Adipose tissue (tissue), 3 donors: ENCODE results near the gene ATG4B. TPM values are rescaled to one million over a fixed set of nuclear protein-coding genes. Genes with fewer than 3 reads are reported as not detected.
"Not testable (repeated sequence)": the region's sequence is repeated elsewhere in the genome, so short reads cannot be mapped to it uniquely, and the experiment has no call there.

Experiments
- H3K27ac ChIP-seq: one replicate; pipeline ENCODE4 v1.5.1; 2013; ENCODE audit warnings: low read depth, low read length
- WGBS, 3 donors: extraction: QIAGEN DNeasy Blood & Tissue Kit; methylation state at CpG; one replicate each; pipeline ENCODE4 v1.1.7; 2013; 5-methylcytosine and 5-hydroxymethylcytosine counted together
- polyA plus RNA-seq, 3 donors: library from polyadenylated mRNA; stranded (reverse); fragments of 200-250 nt; gene quantifications; one replicate each; pipeline ENCODE4 v1.2.3, GENCODE V29; 2013
- donor health status: healthy with polysubstance abuse.
- donor health status: Bipolar disorder and iron deficiency.
- donor health status: healthy.

The ATG4B gene
- polyA plus RNA-seq: 10 to 100 TPM; 29.5 to 48.2 (median 43.3) TPM

- H3K27ac ChIP-seq: peak within 1 kb of the TSS; percentile 89
- 0% methylated on average over 65 to 123 of the region's 123 CpGs for WGBS, 3 donors
These were observed at the start of gene ATG4B, which contains the start of gene THAP4 for GRCh38 chr2:241637018-241637794. ATG4B (plus strand) TSS chr2:241637693; CDS start chr2:241637715, 22 bp downstream. THAP4 (minus strand) TSS chr2:241637158; CDS start chr2:241637017, 141 bp downstream.

- H3K27ac ChIP-seq: not testable (repeated sequence)
- WGBS, 3 donors: 82 to 91% (median 85%) methylated on average over 17 of the region's 17 CpGs
These were observed 47.6 kb upstream of the ATG4B start for GRCh38 chr2:241589863-241590262.

DNA sequence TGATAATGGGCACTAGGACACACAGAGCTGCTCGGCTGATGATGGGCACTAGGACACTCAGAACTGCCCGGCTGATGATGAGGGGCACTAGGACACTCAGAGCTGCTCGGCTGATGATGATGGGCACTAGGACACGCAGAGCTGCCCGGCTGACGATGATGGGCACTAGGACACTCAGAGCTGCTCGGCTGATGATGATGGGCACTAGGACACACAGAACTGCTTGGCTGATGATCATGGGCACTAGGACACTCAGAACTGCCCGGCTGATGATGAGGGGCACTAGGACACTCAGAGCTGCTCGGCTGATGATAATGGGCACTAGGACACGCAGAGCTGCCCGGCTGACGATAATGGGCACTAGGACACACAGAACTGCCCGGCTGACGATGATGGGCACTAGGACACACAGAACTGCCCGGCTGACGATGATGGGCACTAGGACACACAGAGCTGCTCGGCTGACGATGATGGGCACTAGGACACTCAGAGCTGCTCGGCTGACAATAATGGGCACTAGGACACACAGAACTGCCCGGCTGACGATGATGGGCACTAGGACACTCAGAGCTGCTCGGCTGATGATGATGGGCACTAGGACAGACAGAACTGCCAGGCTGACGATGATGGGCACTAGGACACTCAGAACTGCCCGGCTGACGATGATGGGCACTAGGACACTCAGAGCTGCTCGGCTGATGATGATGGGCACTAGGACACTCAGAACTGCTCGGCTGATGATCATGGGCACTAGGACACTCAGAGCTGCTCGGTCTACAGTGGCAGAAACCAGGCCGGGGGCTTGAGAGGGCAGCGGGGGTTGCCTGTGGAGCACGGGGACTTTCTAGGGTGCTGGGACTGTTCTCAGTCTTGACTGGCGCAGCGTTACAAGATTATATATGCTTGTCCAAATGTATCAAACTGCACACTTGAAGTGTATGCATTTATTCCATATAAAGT is 46.7 kb upstream of the ATG4B start:
- WGBS, 3 donors: 89% methylated on average over 33 of the region's 33 CpGs
- H3K27ac ChIP-seq: not testable (repeated sequence)

GRCh38 chr2:241592126-241592845 is 45.2 kb upstream of the ATG4B start:
- 89 to 93% (median 90%) methylated on average over 18 of the region's 18 CpGs for WGBS, 3 donors
- H3K27ac ChIP-seq: no peak overlapping the region

DNA sequence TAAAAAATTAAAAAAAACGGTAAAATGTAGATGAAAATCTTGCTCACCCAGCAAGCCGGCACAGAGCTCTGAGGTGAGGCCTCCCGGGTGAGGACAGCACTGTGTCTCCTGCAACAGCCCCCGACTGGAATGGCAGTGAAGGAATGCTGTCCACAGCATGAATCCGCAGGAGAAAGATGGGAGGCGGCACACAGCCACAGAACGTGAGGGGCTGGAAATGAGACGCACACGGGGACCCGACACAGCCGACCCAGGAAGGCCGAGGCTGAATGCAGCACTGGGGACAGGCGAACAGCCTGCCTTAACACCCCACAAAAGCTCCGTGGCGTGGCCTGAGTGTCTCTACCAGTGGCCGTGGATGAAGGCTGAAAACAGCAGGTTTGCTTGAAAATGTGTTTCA is 44.2 kb upstream of the ATG4B start:
- H3K27ac ChIP-seq: no peak overlapping the region
- 93% methylated on average over 16 of the region's 16 CpGs for WGBS, 3 donors

DNA sequence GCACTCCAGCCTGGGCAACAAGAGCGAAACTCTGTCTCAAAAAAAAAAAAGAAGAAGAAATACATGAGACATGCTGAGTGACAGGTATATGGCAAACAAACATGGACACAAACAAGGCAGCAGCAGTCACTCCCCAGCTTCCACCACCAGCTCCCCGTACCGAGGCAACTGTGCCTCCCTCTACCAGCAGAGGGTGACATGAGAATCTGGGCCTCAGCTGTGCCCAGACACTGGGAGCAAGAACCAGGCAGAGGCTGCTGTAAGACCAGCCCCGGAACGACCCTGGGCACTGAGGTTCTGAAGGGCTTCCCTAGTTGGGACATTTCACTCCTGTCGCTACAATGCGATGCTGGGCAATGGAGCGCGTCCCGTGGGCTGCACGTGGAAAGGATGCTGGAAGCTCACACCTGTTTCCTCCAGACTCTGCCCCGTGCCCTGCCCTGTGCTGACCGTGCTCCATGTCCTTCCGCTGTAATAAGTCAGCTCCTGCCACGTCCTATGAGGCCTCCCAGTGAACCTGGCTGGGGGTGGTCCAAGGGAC is 41.8 kb upstream of the ATG4B start:
- 78 to 90% (median 87%) methylated on average over 14 to 15 of the region's 15 CpGs for WGBS, 3 donors

DNA sequence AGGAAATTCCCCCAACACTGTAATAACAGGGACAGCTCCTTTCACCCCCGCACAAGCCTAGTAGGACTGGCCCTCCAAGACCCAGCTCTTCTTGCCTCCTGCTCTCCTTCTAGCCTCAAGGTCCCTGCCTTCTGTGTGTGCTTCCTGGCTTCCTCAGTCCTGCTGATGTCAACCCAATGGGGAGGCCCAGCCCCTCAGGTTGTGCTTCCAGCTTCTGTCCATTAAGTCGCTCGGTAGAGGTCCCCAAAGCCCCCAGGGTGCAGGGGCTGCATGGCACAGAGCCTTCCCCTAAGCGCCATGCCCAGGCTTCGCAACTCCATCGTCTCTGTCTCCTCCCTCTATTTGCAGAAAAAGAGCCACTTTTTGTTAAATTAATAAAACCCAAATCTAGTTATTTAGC is 39.9 kb upstream of the ATG4B start:
- 93 to 94% (median 94%) methylated on average over 6 of the region's 6 CpGs for WGBS, 3 donors
- no peak overlapping the region for H3K27ac ChIP-seq

More for the DNA sequence above, 41.8 kb upstream of the ATG4B start:
- H3K27ac ChIP-seq: no peak overlapping the region

GRCh38 chr2:241598061-241598460 is 39.4 kb upstream of the ATG4B start:
- WGBS, 3 donors: 60 to 87% (median 72%) methylated on average over 5 of the region's 5 CpGs

DNA sequence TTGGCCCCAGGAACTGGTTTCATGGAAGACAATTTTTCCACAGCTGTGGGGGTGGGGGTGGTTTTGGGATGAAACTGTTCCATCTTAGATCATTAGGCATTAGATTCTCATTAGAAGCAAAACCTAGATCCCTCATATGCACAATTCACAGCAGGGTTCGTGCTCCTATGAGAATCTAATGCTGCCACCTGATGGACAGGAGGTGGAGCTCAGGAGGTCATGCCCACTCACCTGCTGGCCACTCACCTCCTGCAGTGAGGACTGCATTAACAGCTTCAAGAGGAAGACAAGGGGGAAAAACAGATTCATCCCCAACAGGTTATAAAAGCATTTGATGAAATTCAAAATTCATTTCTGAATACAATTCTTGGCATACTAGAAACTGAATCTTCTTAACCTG is 39.0 kb upstream of the ATG4B start:
- H3K27ac ChIP-seq: no peak overlapping the region
- WGBS, 3 donors: 25 to 74% (median 70%) methylated on average over 1 of the region's 1 CpG

More at GRCh38 chr2:241598061-241598460, 39.4 kb upstream of the ATG4B start:
- no peak overlapping the region for H3K27ac ChIP-seq

DNA sequence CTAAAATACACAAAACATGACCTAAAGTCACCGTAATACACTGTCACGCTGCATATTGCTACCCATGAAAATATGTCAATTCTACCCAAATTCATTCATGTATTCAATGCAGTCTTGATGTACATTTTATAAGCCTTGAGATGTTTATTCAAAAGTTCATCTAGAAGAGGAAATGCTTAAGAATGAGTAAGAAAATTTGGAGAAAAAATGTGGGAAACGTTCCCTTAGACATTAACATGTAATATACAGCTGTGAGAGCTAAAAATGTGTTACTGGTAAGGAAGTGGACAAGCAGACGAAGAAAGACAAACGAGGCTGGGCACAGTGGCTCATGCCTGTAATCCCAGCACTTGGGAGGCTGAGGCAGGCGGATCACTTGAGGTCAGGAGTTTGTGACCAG is 37.9 kb upstream of the ATG4B start:
- H3K27ac ChIP-seq: no peak overlapping the region
- 82 to 89% (median 82%) methylated on average over 6 of the region's 6 CpGs for WGBS, 3 donors

- 89 to 93% (median 91%) methylated on average over 13 of the region's 13 CpGs for WGBS, 3 donors
- no peak overlapping the region for H3K27ac ChIP-seq
These were observed 35.7 kb upstream of the ATG4B start for GRCh38 chr2:241601841-241602240.

DNA sequence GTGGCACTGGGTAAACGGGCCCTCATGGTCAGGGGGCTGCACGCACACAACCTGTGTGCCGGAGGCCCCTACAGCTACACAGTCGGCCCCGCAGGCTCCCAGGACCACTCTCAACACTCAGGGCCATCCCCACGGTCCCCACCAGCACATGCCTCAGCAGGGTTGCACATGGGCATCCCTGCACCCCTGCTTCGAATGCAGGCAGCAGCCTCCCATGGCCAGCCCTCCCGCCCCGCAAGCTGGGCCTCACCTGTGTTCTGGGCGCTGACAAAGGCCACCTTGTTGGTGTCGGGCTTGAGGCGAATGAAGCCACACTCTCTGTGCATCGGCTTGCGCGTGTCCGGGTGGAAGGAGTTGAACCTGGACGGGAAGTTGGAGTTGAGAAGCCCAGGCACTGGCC is 34.8 kb upstream of the ATG4B start:
- H3K27ac ChIP-seq: no peak overlapping the region
- WGBS, 3 donors: 94 to 99% (median 97%) methylated on average over 17 of the region's 17 CpGs

DNA sequence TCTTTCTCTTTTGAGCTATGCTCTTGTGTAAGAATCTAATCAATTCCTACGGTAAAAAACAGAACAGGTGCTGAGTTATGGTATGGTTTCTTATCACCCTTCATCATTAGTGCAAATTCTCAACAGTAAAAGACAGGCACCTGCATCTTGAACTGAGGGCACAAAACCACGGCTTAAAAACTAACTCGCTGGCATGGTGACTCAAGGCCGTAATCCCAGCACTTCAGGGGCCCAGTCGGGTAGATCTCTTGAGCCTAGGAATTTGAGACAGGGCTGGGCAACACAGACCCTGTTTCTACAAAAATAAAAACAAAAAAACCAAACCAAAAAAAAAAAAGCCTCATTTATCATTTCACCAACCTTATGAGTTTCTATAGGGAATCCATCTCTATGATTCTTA is 33.8 kb upstream of the ATG4B start:
- 68 to 91% (median 90%) methylated on average over 5 of the region's 5 CpGs for WGBS, 3 donors
- H3K27ac ChIP-seq: no peak overlapping the region

DNA sequence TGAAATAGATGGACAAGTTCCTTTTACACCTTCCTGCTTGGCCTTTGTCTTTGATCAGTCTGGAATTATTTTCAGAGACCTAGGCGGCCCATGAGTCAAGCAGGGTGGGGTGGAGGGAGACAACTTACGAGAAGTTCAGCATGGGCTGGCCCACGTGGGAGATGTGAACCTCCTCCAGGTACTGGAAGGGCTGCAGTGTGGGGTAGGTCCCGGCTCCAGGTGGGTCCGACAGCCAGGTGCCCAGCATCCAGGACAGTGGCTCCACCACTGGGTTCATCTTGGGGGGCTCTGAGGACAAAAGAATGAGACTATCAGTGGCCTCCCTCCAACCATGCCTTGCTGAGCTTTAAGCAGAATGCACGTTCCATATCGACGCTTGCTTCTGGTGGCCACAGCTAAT is 31.3 kb upstream of the ATG4B start:
- no peak overlapping the region for H3K27ac ChIP-seq
- 93 to 97% (median 97%) methylated on average over 8 of the region's 8 CpGs for WGBS, 3 donors

- H3K27ac ChIP-seq: no peak overlapping the region
- 95 to 97% (median 96%) methylated on average over 20 to 27 of the region's 27 CpGs for WGBS, 3 donors
These were observed 30.2 kb upstream of the ATG4B start for GRCh38 chr2:241607162-241607885.

DNA sequence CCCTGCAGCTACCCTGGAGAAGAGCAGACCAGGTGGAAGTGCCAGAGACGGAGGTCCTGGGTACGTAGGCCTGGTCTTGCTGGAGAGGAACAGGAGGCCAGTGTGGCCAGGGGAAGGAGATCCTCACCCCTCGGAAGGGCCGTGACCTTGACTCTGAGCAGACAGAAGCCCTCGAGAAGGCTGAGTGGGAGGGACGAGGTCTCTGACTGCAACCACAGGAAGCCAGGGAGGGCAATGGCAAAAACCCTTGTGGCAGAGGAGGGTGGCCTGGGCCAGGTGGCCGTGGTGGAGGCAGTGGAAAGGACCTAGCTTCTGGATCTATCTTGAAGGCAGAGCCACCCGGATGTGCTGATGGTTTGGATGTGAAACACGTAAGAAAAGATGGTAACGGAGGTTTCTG is 28.6 kb upstream of the ATG4B start:
- no peak overlapping the region for H3K27ac ChIP-seq
- 77 to 86% (median 80%) methylated on average over 10 of the region's 10 CpGs for WGBS, 3 donors

DNA sequence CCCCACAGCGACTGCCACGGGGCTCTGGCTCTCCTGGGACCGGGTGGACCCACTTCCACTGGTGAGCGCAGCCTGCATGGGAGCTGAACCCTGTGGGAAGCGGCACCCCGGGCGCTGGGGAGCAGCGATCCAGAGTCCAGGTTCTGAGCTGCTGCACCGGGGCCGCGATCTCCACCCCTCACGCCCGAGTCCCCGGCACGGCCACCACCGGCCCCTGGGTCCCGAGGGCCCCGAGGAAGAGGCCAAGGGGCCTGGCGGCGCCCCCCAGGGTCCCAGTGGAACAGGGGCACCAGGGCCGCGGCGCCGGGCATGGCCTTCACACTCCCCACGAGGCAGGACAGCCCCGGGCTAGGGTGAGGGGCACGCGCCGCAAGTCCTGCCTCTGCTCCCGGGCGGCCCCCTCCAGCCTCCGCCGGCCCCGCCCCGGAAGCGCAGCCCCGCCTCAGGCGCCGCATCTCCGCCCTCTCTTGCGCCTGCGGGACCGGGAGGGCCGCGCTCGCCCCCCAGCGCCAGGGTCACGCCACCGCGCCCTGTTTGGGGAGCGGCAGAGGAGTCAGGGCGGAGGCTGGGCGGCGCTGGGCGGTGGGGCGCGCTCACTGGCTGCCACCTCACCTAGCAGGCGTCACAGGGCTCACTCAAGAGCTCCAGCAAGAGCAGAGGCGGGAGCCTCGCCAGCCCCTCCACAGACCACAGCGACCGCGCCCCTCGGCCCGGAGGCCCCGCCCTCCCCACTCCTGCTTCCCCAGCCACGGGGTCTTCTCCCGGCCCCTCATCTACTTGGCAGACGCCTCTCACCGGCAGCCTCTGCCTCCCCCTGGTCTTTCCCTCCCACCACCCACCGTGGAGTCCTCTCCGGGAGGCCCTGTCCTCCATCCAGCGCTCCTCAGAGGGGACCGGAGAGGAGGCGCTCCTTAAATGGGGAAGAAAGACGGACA is 27.4 kb upstream of the ATG4B start:
- WGBS, 3 donors: 5 to 9% (median 7%) methylated on average over 59 to 76 of the region's 76 CpGs

More for the DNA sequence above, 27.4 kb upstream of the ATG4B start:
- H3K27ac ChIP-seq: peak overlapping the region; percentile 62
